Mesodermal cell (in vitro differentiated cells): ENCODE results near the gene FGF22.
A peak's percentile ranks its signal among the peaks of the same experiment; 100 is the strongest.

Experiments used
- H3K27ac ChIP-seq: 2 replicates; pipeline ENCODE4 v1.7.0; 2013; ENCODE audit warnings: mild to moderate bottlenecking, low read depth, low read length, moderate library complexity; ENCODE audit not compliant: severe bottlenecking
- H3K36me3 ChIP-seq: 2 replicates; pipeline ENCODE4 v1.7.1; 2013; ENCODE audit warnings: mild to moderate bottlenecking, low read length, moderate library complexity; ENCODE audit not compliant: control insufficient read depth, insufficient read depth
- H3K4me1 ChIP-seq: one replicate; pipeline ENCODE4 v1.7.1; 2013; ENCODE audit warnings: mild to moderate bottlenecking, low read length; ENCODE audit not compliant: insufficient read depth, control insufficient read depth, poor library complexity, severe bottlenecking
- H3K4me3 ChIP-seq: 2 replicates; pipeline ENCODE4 v1.7.0; 2013; ENCODE audit warnings: low read length, control low read depth, mild to moderate bottlenecking; ENCODE audit not compliant: insufficient read depth, poor library complexity, severe bottlenecking; ENCODE audit errors: extremely low read depth
- H3K9me3 ChIP-seq: 2 replicates; pipeline ENCODE4 v1.7.1; 2013; ENCODE audit warnings: mild to moderate bottlenecking, low read length, moderate library complexity; ENCODE audit not compliant: control insufficient read depth
- WGBS, 2 experiments: methylation state at CpG; one replicate each; pipeline ENCODE4 v1.1.5; 2013; ENCODE audit warnings: missing lambda C conversion rate in 2 of 2; ENCODE audit not compliant: insufficient coverage in 2 of 2; 5-methylcytosine and 5-hydroxymethylcytosine counted together

FGF22 gene

DNA sequence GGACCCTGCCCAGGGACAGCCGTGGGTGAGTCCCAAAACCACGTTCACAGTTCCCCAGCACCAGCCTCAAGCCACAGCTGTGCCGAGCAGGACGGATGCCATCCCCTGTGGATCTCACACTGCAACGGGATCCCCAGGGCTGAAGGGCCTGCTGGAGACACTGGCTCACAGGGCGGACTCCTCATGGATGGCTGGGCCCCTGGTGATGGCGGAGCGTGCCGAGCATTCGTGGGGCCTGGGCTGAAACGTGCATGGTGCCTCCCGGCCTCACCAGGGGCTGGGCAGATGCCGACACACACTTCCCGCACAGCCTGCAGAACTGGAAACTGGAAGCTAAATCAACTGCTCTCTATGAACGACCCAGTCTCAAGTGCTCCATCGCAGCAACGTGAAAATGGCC, 13.7 kb downstream of the FGF22 start:
- WGBS, 2 experiments, result 96 to 97% methylated on average over 15 to 17 of the region's 17 CpGs
- Histone ChIP-seq H3K4me3 (no peak overlapping the region), H3K36me3 (peaks cover 73% of the 10 kb centered on the region), H3K4me1 (no peaks in the 10 kb centered on the region), H3K9me3 (no peaks in the 10 kb centered on the region), H3K27ac (no peak overlapping the region)

DNA sequence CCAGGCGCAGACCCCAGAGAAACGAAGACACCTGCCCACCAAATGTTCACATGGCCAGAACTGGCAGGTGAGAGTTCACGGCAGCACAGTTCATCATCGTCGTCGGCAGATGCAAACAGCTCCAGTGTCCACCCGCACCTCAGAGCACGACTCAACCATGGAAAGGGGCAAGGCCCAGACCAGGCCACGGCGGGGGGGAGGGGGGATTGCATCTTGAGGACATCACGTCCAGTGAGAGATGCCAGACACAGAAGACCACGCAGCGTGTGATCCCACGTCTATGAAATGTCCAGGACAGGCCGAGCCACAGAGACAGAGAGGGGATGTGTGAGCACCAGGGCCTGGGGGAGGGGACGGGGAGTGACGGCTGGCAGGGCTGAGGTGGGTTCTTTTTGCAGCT, 16.0 kb downstream of the FGF22 start:
- no peaks in the 10 kb centered on the region for H3K4me1 ChIP-seq
- H3K4me3 ChIP-seq, result no peak overlapping the region
- WGBS, 2 experiments, result 96% methylated on average over 17 of the region's 17 CpGs
- peaks cover 64% of the 10 kb centered on the region for H3K36me3 ChIP-seq
- H3K9me3 ChIP-seq, result no peaks in the 10 kb centered on the region
- H3K27ac ChIP-seq, result no peak overlapping the region

DNA sequence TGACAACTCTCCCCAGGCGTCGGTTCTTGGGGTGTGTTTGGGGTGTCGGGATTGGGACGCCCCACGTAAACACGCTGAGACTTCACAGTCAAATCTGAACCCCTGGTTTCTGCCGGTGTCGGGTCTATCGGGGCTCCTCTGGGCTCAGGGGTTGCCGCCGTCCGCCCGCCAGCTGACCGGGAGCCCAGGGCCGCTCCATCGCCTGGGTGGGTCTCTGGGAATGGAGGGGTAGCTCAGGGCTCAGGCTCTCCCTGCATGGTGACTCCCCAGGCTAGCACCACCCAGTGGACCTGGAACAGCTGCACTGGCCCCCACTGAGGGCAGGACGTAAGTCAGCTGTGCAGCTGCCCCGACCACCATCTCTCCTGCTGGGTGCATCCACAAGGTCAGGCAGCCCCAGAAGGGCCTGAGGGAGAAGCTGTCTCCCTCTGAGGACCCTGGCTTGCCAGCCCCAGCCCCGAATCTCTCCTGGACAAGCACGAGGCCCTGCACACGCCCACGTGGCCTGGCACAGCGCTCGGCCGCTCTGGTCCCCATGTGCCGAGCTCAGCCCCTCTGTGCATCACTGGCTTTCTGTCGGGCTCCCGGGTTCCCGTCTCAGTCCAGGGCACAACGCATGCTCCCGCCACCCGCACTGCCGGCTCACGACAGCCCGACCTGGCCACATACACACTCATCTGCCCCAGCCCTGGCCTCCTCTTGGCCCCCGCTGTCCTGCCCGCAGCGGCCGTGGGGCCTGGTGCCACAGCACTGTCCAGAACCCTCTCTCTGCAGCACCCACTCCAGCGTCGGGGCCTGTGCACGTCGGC, 17.3 kb downstream of the FGF22 start:
- Histone ChIP-seq H3K4me3 (no peak overlapping the region), H3K9me3 (no peaks in the 10 kb centered on the region), H3K4me1 (peaks cover 7% of the 10 kb centered on the region), H3K27ac (no peak overlapping the region), H3K36me3 (peaks cover 57% of the 10 kb centered on the region)
- WGBS, 2 experiments, result 94% methylated on average over 38 to 43 of the region's 43 CpGs

DNA sequence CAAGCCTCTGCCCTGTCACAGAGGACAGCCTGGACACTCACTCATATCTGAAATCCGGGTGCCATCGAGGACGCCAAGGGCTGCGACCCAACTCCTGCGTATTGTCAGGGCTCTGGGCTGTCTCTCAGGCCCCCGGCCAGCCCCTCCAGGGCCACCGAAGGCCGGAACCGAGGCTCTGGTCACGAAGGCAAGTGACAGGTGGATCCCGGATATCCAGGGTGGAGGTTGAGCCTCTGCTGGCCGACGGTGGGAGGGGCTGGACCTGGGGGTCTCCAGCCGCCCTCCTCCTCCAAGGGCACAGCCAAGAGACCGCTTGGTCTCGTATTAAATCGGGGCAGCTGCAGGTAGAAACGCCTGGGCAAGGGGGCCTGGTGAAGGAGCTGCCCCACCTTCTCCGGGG, 17.9 kb downstream of the FGF22 start:
- no peaks in the 10 kb centered on the region for H3K9me3 ChIP-seq
- no peak overlapping the region for H3K4me3 ChIP-seq
- H3K36me3 ChIP-seq, result peaks cover 51% of the 10 kb centered on the region
- H3K4me1 ChIP-seq, result peaks cover 7% of the 10 kb centered on the region
- WGBS, 2 experiments, result 90 to 95% methylated on average over 14 to 19 of the region's 19 CpGs
- H3K27ac ChIP-seq, result no peak overlapping the region

DNA sequence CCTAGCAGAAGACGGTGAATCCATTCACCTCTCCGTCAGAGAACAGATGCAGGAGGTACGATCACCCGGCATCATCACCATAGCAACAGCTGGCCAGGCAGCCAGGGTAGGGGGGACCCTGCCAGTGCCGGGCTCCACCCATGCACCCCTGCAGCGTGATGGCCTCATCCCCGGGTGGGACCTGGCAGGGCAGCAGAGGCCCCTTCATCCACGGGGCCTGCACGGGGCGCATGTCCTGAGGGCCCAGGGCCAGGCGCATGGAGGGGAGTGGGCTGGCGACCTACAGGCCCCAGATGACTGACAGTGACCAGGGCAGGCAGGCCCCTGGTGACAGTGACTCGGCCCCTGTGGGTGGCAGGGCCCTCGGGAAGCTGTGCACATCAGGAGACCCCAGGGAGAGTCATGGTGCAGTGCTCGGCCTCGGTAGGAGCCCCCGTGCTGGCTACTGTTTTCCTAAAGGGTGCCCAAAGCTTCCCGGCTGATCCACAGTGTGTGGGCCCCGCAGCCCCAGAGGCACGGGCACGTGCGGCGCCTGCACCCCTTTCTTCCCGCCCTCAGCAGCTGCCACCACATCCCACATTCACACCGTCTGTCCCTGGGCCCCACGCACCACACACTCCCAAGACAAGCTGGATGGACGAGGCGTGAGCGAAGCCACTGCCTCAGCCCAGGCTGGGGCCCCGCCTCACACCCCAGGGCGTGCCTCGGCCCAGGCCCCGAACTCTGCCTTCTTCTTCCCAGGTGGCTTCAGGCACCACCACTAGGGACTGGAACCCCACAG, 18.6 kb downstream of the FGF22 start:
- WGBS, 2 experiments, result 92 to 96% methylated on average over 31 to 33 of the region's 33 CpGs
- no peak overlapping the region for H3K4me3 ChIP-seq
- no peak overlapping the region for H3K27ac ChIP-seq
- peaks cover 45% of the 10 kb centered on the region for H3K36me3 ChIP-seq
- no peaks in the 10 kb centered on the region for H3K9me3 ChIP-seq
- H3K4me1 ChIP-seq, result peaks cover 7% of the 10 kb centered on the region

DNA sequence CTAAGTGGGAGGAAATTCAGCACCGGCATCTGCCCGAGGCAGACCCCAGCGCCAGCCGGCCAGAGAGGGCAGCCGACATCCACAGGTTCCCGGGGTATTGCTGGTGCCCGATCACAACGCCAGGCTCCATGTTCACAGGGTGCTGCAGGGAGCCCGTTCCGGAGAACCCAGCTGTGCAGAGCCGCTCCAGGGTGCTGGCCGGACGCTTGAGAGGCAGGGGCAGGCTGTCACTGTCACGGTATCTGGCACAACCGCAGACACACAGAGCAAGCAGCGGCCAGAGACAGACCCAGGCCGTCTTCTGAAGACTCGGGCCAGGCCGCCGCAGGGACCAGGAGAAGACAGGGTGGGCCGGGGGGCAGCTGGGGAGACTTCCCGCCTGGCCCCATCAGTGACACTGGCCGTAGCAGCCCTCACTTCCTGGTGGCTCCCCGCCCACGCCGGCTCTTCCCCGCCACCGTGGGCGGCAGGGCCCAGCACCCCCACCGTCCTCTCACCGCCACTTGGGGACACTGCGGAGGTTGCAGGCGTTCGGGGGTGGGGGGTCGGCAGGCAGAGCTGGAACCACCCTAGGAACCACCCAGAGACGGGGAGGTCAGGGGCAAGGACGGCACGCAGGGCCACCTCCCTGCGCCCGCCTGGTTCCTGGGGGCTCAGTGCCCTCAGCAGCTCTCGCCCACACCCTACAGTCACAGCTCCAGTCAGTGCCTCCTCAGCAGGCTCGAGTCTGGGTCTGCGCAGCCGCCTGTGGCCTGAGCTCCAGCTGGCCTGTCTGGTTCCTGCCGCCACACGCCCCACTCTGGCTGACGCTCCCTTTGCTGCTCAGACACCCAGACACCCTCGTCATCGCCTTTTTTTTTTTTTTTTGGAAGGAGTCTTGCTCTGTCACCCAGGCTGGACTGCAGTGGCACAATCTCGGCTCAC, 19.5 kb downstream of the FGF22 start:
- Histone ChIP-seq H3K4me3 (no peak overlapping the region), H3K36me3 (peaks cover 38% of the 10 kb centered on the region), H3K9me3 (no peaks in the 10 kb centered on the region), H3K27ac (no peak overlapping the region), H3K4me1 (peaks cover 7% of the 10 kb centered on the region)
- WGBS, 2 experiments, result 92 to 94% methylated on average over 41 to 48 of the region's 50 CpGs

DNA sequence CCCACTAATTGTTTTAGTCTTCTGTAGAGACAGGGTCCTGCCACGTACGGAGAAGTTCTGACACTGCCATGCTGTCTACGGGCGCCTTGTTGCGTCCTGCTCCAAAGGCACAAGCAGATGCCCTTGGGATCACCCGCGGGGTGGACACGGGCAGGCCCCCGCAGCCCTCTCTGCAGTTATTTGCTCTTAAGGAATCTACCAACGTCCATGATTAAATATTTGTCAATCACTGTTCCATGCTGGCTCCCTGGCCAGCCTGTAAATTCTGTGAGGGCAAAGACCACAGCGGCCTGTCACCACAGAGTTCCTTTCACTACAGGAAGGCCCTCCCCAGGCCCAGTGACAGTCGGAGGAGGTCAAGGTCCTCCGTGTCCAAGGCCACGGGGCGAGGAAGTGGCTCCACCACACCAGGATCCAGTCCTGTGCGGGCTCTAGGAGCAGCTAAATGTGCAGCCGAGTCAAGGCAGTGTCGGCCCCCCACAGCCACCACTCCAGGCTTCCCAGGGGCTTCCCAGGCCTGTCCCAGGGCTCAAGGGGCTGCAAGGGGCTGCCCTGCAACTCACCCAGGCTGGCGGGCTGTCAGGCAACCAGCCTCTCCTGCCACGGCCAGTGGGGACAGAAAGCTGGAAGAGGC, 21.2 kb downstream of the FGF22 start:
- peaks cover 7% of the 10 kb centered on the region for H3K4me1 ChIP-seq
- peak overlapping the region; percentile 95 for H3K4me3 ChIP-seq
- H3K9me3 ChIP-seq, result no peaks in the 10 kb centered on the region
- H3K36me3 ChIP-seq, result peaks cover 22% of the 10 kb centered on the region
- peak overlapping the region; percentile 10 for H3K27ac ChIP-seq
- WGBS, 2 experiments, result 89 to 91% methylated on average over 14 to 19 of the region's 20 CpGs

DNA sequence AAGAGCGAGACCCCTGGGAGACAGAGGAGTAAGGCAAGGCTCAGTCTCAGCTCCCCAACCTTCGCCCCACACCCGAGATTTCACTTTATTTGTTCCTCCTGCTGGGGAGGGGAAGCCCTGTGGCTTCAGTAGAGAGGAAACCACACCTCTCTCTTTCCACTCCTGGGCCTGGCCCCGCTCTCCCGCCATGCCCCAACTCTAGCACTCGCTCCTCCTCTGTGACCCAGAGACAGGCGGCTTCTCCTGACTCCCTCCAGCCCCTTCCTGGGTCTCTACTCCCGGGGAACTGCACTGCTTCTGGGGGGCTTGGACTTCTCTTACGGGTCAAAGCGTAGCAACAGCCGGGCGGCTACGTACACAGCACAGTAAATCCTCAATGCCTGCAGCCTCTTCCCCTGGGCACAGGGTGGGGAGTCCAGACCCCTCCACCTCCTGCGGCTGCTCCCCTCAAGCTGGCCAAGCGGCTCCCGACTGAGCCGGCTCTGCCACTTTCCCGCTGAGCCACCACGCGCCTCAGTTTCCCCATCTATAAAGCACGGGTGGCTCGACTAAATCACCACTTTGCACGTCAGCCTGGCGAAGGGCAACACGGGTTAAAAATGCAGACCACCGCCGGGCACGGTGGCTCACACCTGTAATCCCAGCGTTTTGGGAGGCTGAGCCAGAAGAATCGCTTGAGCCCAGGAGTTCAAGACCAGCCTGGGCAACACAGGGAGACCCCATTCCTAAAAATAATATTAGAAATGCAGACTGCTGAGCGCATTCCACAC, 21.9 kb downstream of the FGF22 start:
- peaks cover 7% of the 10 kb centered on the region for H3K4me1 ChIP-seq
- H3K36me3 ChIP-seq, result peaks cover 20% of the 10 kb centered on the region
- peak overlapping the region; percentile 95 for H3K4me3 ChIP-seq
- H3K9me3 ChIP-seq, result peaks cover 1% of the 10 kb centered on the region
- WGBS, 2 experiments, result 49 to 51% methylated on average over 28 of the region's 31 CpGs
- H3K27ac ChIP-seq, result peak overlapping the region; percentile 16

DNA sequence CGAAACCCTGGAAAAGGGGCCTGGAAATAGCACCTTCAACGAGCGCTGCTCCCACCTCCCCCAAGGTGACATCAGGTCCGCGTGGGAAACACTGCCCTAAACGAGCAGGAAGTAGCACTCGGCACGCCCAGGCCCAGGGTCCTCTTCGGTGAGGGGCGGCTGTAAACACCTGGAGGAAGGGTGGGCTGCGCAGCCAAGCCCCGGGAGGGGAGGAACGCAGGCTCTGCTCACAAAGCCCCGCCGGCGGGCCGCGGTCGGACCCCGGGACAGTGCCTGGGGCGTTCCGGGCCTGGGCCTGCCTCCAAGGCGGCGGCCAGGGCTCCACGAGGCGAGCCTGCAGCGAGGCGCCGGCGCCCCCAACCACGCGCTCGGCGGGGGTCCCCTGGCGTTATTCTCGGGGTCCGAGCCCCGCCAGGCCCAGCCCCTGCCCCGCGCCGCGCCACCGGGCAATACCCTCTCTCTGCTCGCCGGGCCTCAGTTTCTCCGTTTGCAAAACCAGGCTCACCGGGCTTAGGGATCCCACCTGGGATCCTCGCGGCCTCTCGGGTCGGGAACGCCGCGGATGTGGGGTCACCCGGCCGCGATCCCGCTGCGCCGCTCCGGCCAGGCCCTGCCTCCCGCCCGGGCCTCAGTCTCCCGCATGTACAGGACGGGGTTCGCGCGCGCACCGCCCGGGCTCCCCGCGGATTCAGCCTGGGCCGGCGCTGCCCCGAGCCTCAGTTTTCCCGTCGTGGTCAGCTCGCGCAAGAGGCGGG, 22.7 kb downstream of the FGF22 start:
- Histone ChIP-seq H3K4me3 (peak overlapping the region; percentile 95), H3K36me3 (peaks cover 19% of the 10 kb centered on the region), H3K4me1 (peaks cover 7% of the 10 kb centered on the region), H3K9me3 (peaks cover 6% of the 10 kb centered on the region), H3K27ac (peak overlapping the region; percentile 66)
- 1% methylated on average over 77 of the region's 81 CpGs for WGBS, 2 experiments
